Hematopoietic multipotent progenitor cell treated with erythropoietin and hydrocortisone succinate and interleukin-3 and kit ligand, for 6 days (in vitro differentiated cells): ENCODE measurements around the gene SMYD3.

Experiments
- DNase-seq: peaks from one replicate; pipeline ENCODE4 v3.0.0-alpha.2; 2015

SMYD3 gene

DNA sequence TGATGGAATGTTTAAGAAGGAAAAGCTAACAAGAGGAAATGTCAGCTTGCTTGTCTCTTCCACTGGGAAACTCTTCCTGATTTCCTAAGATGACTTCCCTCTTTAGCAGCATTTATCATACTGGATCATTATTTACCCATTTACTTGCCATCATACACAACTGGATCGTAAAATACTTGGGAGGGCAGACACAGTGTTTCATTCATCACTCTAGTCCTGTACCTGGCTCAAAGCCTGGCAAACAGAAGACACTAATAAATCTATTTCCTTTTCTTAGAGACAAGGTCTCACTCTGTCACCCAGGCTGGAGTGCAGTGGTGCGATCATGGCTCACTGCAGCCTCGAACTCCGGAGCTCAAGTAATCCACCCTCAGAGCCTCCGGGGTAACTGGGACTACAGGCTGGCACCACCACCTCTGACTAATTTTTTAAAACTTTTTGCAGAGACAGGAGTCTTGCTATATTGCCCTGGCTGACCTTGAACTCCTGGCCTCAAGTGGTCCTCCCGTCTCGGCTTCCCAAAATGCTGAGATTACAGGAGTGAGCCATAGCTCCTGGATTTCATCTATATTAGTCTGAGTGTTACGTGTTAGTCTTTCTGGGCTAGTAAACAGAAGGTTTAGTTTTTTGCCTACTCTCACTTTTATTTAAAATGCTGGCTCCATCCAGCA is 574.6 kb downstream of the SMYD3 start:
- no peak for DNase-seq

DNA sequence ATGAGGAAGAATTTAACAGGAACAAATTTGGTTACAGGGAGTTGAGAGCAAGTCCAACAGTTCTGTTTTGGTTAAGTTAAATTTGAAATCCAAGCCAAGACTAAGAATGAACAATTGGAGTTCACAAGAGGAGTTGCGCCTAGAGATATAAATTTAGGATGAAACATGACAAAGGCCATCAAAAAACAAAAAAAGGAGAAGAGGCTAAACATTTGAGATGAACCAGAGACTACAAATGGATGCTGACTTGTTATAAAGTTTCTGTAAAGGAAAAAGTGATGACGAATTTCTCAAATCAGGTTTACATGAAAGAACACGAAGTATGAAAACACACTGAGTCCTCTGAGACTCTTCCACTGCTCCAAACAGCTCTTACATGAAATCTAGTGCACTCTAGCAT is 575.6 kb downstream of the SMYD3 start:
- no peak for DNase-seq

DNA sequence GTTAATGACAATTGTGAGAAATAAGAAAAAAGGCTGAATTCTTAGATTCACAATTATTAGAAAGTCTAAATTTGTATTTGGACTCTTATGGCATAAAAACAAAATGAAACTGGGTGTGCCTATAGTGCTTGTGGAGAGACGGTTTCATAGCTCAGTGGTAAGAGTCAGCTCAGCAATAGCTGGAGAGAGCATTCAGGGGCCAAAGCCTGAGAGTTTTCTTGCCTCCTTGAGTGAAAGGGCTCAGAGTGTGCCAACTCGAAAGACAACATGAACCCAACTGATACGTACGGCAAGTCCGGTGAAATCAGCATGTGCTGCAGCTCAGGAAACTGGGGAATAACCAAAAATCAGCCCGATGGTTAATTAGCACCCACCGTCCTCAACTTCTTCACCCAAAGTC is 577.9 kb downstream of the SMYD3 start:
- no peak for DNase-seq

DNA sequence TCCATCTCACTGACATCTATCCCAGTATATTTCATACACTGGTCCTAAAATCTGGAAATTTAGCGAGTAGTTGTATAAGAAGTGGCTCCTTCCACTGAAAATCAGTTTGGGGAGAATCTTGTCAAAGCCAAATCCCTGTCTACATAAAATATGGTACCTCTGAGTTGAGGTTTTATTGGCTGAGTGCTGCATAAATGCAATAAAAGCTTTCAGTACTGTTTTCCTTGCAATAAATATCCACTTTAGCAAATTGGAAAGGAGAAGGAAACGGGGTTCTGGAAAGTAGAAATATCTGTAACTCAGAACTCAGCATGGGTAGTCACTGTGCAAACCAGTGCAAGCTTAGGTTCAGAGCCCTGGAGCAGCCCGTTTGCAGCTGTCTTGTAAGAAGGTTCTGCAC is 580.2 kb downstream of the SMYD3 start:
- DNase-seq, result no peak

DNA sequence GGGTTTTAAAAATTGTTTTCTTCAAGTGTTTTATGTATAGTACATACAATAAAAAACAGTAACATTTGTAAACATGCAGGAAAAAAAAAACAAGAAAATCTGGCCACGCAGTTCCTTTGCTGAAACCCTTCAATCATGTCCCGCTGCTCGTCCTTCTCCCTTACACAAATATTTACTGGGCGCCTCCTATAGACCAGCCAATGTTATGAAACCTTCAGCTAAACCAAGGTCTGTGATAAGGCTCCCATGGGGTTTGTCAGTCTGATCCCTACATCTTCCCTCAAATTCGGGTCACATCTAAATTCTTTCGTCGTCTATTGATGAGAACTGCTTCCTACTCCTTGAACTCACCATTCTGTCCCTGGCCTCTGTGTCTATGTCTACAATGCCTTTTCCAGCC is 583.9 kb downstream of the SMYD3 start:
- DNase-seq, result no peak

DNA sequence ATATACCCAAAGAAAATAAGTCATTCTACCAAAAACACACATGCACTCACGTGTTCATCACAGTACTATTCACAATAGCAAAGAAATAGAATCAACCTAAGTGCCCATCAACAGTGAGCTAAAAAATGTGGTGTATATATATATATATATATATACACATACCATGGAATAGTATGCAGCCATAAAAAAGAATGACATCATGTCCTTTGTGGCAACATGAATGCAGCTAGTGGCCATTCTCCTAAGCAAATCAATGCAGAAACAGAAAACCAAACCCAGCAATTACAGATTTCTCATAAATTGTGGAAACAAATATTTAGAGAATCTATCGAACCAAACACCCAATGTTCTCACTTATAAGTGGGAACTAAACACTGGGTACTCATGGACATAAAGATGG is 585.7 kb downstream of the SMYD3 start:
- no peak for DNase-seq

DNA sequence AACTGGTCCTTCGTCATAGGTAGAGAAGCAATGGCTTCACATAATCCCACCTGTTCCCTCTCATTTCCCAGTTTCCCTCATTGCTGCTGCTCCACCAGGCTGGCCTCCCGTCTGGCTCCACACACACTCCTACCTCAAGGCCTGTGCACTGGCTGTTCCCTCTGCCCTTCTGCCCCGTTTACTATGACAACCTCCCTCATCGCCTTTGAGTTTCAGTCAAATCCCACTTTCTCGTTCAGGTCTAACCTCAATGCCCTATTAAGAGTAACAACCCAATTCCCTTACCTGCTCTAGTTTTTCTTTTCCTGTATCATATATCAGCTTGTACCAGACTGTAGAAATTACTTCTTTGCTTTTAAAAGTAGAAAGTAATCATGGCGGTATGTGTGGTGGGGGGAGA is 589.7 kb downstream of the SMYD3 start:
- no peak for DNase-seq

DNA sequence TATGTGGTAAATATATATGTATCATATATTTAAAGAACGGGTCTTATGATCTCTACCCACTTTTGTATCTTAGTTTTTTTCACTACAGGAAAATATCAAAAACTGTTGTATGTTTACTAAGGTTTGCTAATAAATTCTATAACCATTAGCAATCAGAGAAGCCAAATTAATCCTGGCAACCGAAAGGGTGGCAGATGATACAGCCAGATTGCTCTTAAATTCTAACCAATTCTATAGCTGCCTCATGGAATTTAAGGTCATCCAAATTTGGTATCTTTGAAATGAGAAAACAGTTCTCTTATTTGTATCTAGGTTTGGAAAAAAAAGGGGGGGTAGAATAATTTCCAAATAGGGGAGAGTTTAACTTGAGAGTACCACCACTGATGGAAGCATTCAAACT is 591.2 kb downstream of the SMYD3 start:
- no peak for DNase-seq

DNA sequence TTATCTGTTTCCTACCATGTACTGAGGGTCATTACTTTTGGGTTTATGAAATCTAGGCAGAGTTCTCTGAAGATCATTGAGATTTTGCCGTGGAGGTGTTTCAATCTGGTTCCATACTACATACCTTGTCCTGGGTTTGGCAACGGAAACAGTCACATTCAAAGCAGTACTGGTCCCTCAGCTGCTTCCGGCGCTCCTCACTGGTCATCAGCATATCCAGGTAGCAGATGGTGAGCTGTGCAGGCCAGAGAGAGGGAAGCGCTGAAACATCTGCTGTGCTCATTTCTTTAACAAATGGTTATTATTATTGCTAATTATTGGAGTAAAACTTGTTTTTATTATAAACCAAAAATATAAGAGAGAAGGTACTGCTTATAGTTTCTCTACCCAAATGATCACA is 591.7 kb downstream of the SMYD3 start:
- DNase-seq, result no peak

DNA sequence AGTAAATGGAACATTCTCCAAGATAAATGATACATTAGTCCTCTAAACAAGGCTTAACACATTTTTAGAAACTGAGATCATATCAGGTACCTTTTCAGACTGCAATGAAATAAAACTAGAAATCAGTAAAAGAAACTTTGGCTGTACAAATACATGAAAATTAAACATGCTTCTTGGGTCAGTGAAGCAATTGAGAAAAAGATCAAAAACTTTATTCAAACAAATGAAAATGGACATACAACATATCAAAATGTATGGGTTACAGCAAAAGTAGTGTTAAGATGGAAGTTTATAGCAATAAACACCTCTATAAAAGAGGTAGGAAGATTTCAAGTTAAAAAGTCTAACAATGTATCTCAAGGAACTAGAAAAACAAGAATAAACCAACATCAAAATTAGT is 598.5 kb downstream of the SMYD3 start:
- DNase-seq, result no peak

DNA sequence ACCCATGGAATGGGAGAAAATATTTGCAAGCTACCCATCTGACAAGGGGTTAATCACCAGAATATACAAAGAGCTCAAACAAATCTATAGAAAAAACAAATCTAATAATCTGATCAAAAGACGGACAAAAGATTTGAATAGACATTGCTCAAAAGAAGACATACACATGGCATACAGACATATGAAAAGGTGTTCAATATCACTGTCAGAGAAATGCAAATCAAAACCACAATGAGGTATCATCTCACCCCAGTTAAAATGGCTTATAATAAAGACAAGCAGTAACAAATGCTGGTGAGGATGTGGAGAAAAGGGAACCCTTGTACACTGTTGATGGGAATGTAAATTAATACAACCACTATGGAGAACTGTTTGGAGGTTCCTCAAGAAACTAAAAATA is 600.9 kb downstream of the SMYD3 start:
- DNase-seq, result no peak

DNA sequence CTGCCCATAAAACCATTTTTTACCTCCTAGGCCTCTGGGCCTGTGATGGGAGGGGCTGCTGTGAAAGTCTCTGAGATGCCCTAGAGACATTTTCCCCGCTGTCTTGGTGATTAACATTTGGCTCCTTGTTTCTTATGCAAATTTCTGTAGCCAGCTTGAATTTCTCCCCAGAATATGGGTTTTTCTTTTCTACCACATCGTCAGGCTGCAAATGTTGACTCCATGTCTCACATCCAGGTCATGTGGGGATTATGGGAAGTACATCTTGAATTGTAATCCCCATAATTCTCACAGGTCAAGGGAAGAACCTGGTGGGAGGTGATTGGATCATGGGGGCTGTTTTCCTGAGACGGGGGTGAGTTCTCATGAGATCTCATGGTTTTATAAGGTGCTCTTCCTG is 603.2 kb downstream of the SMYD3 start:
- DNase-seq, result no peak

DNA sequence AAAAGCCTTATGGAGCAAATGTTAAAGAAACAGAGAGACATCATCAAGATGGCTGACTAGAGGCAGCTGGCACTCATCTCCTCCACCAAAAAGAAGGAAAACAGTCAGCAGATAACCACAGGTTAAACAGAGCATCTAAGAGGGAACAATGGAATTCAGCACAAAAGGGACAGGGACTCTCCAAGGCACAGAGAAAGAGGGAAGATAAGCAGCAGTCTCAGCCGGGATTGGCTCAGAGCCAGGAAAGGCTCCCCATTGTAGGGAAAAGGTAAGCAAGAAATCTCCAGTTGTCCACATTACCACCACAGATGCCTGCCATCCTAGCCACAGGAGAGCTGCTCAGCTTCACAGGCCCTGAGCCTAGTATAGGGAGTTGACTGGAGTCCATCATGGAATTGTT is 605.5 kb downstream of the SMYD3 start:
- no peak for DNase-seq

DNA sequence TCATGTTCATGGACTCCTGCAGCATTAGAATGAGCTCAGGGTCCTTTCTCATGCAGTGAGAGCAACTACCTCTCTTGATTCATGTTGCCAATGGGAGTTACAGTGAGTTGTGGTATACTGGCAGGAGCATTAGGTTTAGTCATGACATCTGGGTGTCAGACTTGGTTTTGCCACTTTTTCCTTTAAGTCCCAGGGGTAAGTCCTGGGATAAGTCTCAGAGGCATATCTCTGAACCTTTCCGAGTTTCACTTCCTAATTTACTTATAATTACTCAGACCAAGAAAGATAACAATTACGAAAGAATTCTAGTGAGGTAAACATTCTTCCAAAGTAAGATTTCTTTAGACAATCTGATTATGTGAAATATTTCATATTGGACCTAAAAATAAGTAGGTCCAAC is 606.0 kb downstream of the SMYD3 start:
- DNase-seq, result no peak

DNA sequence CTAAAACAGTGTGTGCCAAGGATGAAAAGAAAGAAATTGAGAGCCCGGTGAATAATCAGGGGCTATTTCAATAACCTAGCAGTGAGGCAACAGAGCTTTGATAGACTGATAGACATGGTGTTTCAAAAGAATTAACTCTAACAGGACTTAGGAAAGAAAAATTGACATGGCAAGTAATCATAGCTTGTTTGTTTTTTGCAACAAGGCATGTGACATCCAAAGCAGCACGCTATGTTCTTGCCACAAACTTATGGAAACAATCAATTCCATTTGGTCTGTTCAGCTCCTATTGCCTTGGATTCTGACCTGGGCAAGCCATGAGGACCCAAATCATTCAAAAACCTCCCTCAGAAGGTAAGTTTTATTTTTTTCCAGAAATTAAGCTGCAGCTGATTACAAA is 608.5 kb downstream of the SMYD3 start:
- no peak for DNase-seq

DNA sequence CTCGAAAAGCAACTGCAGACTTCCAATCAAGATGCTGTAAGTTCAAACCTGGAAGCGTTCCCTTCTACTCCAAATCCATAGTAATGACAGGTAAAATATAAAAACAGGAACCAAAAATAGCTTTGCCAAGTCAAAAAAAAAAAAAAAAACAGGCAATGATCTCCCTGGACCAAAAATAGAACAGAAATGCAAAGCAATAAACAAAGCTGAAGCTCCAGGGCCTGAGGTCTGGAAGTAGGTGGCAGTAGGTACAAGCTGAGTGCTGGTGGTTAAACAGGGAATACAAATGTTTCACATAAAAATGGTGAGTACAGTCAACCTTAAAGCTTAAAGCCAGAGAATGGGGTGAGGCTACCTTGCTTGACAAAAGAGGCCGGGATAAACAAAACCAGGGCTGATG is 610.8 kb downstream of the SMYD3 start:
- no peak for DNase-seq

DNA sequence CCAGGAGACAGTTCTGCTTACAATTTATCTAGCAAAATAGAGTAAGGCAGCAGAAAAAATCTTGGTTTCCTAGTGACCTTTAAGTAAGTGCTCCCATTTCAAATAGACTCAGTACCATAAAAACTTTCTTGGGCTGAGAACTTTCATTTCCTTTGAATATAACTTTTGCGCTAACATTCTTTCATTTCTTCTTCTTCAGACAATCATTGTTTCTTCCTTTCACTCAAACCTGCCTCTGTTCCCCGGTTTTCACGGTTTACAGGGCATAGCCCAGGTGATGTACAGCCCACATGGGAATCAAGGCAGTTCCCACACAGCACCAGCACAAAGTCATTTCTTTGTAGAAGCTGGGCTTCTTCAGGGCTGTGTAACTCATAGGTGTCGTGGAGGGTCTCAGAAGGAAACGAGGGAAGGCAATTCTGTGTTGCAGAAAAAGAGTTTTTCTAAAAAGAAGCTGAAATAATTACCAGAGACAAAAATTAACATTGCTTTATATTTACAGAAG is 611.6 kb downstream of the SMYD3 start:
- no peak for DNase-seq

DNA sequence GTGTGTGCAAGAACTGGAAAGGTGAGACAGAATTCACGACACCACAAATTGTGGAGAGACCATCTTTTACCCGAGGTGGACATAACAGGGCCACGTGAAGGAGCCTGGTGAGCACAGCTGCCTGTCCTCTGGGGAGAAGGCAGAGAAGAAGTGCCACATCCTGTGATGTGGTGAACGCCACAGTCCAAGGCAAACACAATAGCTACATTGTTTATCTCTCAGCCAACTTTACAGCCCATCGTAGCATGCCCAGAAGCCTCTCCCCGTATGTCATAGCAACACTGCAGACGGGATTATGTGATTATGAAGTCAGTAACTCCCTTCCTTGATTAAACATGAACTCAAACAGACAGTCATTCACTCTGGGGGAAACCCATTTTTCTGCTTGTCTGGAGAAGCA is 612.2 kb downstream of the SMYD3 start:
- DNase-seq, result no peak

DNA sequence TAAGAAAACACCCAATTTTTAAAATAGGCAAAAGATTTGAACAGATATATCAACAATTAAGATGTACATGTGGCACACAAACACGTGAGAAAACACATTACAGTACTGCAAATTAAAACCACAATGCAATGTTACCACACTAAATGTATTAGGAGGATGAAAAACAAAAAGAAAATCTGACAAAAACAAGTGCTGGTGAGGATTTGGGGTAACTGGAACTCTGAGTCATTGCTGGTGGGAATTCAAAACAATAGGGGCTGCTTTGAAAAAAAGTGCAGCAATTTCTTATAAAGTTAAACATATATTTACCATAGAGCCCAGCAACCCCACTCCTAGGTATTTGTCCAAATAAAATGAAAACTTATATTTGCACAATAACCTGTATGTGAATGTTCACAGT is 614.1 kb downstream of the SMYD3 start:
- no peak for DNase-seq

DNA sequence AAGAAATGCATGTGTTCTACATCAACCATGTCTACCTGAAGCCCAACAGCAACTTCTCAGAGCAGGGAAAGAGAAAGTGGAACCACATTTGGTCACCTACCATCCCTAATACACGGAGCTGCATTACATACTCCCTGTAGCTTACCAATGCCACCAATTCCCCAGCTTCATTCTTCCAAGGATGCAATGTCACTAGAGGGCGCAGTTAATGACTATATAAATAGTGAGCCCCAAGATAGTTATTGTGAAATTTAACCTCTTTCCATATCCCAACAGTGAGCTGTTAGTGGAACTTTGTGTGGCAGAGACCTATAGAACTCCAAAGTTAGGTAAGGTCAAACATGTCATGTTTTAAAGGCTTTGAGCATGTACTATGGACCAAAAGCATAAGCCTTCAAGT is 618.3 kb downstream of the SMYD3 start:
- peak; percentile 79 for DNase-seq

DNA sequence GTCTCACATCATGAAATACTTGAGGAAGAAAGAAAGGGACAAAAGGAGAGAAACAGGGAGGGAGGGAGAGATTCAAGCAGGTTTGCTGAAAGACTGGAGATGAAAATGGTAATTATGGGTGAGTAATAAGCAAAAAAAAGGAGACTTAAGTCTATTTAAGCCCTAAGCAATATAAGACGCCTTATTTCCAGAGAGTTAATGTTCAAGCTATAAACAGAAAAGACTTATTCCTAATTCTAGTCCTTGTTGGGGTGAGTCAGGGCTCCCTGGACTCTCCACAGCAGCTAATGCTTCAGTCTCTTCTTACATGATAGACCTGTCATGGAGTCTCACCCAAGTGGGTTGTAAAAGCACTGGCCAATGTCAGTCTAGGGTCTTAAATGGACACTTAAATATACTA is 619.2 kb downstream of the SMYD3 start:
- no peak for DNase-seq

DNA sequence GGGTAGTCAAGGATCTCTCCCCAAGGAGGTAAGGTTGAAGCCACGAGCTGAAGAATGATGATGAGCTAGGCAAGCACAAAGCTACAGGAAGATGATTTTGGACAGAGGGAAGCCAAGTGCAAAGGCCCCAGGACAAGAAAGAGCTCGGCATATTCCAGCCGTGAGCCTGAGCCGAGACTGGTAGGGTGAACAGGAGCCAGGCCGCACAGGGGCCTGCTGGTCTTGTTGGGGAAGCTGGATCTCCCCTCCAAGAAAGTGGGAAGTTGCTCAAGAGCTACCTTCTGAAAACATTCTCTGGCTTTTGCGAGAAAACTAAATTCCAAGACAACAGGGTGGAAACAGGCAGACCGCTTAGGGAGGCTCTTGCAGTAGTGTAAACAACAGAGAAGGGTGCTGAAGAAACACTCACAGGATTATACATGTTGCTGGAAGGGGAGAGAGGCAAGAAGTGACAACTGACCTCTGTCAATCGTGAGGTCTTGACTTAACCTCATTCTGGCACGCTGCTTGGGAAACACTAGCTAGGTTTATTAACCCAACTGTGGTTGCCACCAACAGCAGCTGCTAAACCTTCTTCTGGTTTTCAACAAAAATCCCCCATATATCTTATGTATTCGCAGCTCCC is 625.2 kb downstream of the SMYD3 start:
- DNase-seq, result no peak

DNA sequence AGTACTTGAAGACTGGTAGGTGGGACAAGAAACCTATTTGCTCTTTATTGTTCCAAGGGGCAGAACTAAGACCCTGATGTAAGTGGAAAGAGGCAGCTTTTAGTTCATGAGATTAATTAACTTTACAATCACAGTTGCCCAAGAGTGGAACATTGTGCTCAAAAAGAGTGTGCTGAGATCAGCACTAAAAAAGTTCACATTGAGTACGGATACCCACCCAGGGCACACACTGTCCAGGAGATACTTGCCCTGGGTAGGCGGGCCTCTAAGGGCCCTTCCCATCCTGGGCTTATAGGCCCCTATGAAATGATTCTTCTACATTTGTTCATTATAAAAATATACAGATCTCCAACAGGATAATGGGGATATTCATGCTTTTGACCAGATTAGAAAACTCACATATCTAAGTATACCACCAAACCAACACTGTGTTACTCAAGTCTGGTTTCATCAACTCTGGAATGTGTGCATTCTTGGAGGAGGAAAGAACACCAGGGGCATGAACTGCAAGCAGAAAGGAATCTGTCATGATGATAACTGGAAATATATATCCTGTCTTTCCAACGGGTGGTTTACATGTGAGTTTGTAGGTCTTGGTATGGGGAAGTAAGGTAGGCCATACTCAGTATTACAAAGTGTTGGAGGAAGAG is 626.2 kb downstream of the SMYD3 start:
- DNase-seq, result no peak

DNA sequence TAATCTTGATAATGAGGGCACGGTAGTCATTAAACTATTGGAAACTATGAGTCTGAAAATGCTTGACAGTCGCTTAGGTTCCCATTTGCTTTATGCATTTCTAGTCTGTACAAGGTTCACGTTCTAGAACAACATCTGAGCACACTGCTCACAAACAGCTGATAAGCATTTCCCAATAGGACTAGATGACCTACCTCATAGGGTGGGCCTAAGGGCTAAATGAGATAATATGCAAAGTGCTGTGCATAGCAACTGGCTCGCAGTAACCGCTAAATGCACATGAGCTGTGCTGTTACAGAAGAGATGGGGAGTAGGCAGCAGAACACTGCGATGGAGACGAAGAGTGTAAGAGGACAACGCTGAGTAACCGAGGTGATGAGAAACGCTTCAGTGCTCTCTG is 628.0 kb downstream of the SMYD3 start:
- peak; percentile 13 for DNase-seq

DNA sequence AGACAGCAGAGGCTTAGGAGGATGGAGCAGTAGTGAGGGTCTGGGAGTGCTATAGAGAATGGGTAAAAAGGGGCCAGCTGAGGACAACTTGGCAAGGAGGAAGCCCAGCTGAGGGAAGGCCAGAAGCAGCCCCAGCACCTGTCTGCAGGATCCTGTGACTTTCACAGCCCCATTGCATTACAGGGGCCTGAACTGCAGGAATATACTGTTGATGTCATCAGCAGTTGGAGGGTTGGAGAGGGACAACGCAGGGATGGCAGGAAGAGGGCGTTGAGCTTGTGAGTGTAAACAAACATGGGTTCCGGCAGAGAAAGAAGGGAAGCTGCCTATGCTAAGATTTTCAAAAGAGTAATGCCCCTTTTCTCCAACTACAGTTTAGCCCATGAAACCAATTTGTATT is 628.5 kb downstream of the SMYD3 start:
- DNase-seq, result no peak
